Measurements from ENCODE around the gene ZMAT5.

Gene ZMAT5

DNA sequence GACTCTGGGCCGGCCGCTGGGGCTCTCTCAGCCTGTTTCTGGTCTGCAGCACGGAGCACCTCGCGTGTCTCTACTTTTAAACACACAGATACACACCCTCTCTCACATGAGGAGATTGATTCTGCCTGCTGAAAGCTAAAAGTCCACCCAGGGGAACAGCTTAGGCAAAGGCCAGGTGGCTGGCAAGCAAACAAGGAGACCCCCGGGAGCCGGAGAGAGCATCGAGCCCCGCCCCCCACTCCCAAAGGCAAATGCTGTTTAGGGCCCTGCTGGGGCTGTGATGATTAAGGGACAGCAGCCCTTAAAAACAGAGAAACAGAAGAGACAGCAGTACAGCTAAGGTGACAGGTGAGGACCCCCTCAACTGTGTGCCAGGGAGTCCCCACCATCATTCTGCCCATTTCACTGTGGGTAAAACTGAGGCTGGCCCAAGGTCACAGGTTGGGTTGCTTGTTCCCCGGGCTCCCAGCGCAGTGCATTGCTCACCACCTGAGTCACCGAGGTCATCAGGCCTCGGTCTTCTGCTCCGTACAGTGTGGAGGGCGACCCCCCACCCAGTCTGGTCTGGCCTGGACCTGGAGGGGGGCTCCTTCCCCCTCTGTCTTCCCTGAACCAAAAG is 40.2 kb downstream of the ZMAT5 start:
- peak; percentile 81 for DNase-seq

DNA sequence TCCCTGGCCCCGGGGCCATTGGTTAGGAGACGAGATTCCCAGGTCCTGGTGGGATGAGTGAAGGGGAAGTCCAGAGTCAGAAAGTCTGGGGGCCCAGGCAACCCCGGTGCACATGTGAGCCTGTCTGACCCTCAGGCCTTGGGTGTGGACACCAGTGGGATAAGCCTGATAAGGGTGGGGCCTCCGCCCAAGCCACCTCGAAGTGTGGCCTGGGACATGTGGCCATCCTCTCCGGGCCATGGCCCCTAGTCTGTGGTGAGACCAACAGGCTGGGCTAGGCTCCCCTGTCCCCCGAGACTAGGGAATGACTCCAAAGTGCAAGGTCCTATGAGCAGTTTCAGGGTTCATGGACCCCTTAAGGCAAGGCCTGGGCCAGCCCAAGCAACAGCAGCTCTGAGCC is 40.7 kb downstream of the ZMAT5 start:
- no peak for DNase-seq

DNA sequence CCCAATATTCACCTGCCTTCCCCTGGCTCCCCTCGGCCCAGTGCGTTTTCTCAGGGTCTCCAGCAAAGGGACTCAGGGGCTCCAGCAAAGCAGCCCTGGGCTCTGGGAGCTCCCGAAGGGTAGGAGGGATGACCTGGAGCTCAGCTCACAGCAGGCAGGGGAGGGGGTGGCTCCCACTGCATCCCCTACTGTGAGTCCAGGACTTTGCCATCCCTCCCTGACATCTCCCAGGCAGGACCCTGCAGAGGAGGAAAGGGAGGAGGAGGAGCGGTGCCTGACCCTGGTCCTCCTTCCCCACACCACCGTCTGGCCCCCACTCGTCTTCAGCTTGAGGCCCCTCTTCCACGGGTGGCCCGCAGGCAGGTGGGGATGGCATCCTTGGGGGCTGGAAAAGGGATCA is 42.0 kb downstream of the ZMAT5 start:
- DNase-seq: no peak

DNA sequence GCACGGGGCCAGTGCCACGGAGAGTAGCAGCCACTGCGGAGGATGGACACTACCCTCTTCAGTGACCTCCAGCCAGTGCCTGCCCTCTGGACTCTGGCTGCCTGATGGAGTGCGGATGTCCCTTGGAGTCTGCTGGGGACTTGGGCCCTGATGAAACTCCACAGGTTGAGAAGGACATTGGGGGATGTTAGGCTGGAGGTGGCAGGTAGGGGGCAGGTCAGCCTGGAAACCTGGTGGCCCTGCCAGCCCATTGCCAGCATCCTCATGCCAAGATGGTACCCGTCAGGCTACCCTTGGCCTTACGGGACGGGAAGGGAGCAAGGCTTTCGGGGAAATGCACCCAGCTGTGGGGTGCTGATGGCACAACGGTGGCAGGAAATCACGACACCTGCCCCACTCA is 43.0 kb downstream of the ZMAT5 start:
- DNase-seq: no peak

DNA sequence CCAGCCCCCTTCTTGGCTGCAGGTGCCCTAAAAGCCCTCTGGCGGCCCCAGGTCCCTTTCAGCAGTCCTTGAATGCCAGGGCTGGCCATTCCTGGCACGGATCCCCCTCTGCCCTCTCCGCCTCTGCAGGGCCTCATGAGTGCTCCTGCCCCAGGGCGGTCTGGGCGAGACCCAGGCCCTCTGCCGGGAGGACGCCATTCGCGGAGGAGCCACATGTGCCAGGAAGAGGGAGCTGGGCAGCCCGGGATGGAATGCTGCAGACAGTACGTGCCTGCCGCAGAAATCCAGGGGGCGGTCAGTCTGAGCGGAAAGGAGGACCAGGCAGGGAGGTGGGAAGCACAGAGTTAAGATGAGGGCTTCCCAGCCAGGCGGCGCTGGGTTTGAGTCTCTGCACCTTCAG is 44.2 kb downstream of the ZMAT5 start:
- no peak for DNase-seq

DNA sequence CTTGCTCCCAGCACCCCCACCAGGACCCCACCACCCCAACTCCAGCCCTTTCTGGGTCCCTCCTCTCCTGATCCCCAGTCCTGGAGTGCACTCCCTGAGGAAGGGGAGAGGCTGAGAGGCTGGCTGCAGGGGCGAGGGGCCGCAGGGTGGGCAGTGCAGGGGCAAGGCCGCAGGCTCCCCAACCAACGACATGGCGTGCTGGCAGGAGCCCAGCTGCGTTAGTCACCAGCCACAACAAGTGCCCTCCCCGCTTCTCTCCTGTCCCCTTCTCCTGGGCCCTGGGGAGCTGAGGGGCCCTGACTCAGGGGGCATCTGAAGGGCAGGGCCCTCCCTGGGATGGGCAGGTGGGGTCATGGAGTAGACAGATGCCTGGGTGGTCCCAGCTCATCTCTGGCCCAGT is 44.7 kb downstream of the ZMAT5 start:
- no peak for DNase-seq

DNA sequence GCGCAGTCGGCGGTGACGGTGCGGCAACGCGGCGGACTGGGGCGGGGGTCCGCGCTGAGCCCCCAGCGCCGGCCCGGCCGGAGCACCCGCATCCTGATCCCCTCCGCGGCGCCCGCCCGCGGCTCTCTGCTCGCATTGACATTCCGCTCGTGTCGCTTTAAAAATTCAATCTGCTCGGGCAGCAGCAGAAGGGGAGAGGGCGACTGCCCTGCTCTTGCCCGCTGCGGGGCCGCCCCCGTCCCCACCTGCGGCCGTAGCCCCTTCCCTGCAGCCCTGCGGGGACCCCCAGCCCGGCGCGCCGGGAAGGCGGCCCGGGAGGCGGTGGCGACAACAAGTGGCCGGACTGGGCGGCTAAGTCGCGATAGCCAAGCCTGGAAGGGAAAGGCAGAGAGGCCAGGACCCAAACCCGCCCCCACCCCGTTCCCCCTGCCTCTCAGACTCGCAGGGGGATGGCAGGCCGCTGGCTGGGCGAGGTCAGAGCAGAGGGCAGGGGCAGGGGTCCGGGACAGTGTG is 45.9 kb downstream of the ZMAT5 start:
- DNase-seq: no peak

DNA sequence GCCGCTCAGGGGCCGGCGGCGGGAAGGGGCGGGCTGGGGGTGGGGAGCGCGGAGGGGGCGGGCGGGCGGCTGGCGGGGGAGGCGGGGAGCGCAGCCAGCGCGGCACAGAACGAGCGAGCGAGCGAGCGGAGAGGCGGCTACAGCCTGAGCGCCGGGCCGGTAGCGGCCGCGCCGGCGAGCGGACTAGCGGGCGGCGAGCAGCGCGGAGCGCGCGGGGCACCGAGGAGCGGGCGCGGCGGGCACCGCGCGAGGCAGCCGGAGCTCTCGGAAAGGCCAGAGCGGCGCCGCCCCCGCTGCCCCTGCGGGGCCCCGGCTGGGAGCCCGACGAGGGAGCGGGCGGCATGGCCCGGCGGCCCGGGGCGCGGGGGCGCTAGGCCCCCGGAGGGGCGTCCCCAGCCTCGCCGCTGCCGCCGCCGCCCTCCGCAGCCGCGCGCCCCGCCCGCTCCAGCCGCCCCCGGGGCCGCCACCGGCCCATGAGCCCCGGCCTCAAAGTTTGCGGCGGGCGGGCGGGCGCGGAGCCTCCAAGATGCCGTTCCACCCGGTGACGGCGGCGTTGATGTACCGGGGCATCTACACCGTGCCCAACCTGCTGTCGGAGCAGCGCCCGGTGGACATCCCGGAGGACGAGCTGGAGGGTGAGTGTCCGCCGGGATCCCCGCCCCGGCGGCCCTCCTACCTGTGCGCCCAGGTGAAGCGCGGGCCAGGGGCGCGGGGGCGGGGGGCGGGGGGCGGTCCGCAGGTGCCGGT is 46.7 kb downstream of the ZMAT5 start, which contains the start of gene CABP7:
Gene CABP7 (plus strand): TSS at position 105 of the 747 bp plus-strand sequence. CDS start 422 bp downstream, at position 527.
- no peak for DNase-seq

DNA sequence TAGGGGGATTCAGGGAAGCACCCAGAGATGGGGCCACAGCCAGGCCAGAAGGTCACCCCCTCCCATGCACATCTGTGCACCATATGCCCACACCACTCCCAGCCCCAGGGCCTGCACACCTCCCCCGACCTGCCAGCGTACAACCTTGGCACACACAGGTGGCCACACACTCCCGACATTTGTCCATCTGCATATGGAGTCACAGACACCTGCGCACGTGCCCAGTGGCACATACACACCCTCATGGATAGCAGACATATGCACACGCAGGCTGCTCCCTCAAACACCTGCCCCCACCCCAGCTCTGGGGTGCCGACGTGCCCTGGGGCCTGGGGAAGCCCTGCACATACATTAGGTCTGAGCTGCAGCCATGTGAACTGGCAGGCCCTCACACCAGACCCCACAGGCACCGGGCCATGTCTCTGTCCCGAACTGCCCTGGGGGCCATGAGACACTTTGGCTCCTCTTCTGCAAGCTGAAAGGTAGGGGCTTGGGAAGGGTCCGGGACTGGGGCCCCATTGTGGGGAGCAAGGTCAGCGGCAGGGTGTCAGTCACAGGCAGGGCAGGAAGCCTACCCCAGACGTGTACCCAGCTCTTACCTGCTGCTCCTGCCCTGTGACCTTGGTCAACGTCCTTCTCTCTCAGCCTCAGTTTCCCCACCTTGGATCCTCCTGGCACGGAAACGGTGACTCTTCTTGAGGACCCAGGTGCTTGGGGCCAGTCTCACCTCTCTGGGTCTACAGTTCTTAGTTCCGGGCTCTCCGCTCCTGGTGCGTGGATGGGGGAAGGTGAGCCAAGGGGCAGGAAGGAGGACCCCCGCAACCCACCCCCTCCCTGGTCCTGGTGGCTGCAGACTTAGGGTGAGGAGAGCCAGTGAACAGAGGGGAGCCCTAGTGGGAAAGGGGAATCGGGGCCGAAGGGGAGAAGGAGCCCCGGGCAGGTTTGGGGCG is 47.6 kb downstream of the ZMAT5 start:
- DNase-seq: no peak

DNA sequence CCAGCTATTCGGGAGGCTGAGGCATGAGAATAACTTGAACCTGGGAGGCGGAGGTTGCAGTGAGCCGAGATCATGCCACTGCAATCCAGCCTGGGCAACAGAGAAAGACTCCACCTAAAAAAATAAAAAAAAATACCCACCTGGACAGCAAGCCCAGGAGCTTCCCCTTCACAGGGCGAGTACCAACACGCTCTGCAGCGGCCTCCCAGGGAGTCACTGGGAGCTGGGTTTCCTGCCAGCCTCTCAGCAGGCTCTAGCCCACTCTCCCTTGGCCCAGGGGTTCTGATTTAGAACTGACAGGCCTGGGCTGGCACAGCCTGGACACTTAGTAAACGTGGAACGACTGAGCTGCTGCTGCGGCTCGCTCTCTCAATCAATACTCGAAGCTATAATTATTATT is 49.0 kb downstream of the ZMAT5 start:
- DNase-seq: no peak

DNA sequence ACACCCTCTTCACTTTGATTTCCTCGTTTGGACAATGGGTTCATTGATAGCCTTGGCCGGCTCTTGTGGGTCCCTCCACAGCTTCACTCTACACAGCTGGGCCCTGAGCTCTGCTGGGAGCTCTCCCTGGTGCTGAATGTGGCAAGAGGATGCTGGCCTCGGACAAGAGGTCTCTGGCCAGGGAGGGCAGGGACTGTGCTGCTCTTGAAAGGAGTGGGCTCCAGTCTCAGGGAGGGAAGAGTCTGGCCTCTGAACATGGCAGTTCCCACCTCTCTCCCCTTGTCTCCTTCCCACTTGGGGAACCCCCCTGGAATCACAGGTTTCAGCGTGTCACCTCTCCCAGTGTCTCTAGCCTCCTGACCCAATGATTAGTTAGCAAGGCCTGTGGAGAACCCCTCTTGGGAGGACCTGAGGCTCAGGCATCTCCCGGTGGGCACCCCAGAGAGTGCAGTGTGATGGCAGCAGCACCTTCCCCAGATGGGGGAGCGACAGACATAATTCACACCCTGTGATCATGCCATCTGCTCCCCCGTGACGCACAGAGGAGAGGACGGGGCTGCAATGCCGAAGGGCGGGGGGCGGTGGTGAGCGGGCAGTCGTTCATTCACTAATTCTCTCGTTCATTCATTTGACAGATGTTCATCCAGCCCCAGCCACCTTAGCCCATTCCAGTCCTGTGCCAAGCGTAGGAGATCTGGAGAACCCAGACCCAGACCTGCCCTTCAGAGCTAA is 49.8 kb downstream of the ZMAT5 start:
- DNase-seq: no peak

DNA sequence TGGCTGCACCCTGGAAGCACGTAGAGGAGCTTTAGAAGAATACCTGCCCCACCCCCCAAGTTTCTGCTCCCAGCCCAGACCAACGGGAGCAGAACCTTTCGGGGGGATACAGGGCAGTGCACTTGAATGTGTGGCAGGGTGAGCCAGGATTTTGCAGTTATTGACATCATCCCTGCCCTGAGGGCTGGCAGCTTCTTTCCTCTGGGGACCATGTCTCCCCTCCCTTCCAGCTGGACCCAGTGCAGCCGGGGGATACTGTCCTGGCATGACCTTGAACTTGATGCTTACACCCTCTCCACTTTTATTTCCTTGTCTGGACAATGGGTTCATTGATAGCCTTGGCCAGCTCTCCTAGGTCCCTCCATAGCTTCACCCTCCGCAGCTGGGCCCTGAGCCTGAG is 51.1 kb downstream of the ZMAT5 start:
- no peak for DNase-seq

DNA sequence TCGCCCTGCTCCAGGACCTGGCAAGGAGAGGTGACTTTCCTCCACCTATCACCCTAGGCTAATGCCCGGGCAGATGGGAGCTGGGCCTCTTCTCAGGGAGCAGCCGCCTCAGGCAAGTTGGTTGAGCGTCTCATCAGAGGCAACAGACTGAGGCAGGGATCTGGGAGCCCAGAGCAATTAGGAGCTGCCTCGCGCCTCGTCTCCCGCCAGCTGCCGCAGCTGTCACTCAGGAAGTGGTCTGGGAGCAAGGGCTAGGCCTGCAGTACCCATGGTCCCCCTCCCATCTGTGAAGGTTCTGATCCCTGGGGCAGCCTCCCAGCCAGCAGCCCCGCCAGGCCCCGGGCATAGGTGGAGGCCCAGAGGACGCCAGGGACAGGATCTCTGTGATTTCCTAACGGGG is 51.6 kb downstream of the ZMAT5 start:
- no peak for DNase-seq

DNA sequence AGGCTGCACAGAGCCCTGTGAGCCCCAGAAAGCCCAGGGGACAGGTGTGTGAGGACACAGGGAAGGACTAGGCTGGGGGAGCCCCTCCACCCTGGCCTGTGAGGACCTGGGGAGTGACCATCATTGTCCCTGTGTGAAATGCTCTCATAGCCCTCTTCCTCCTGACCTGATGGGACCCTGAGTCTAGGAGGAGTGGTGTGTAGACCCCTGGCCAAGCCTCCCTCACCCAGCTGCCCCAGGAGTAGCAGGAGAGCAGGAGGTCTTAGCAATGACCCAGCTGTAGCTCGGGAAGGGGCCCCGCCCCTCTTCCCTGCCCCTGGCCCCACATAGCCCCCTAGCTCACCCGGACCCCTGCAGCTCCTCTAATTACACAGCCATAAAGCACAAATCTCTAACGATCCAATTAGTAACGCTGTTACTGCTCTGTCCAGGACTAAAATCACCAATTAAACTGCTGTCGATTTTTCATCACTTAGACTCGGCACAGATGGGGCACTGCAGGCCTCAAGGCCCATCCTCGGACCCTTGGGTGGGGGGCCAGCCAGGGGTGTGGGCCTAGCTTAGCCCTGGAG is 53.6 kb downstream of the ZMAT5 start:
- DNase-seq: no peak

DNA sequence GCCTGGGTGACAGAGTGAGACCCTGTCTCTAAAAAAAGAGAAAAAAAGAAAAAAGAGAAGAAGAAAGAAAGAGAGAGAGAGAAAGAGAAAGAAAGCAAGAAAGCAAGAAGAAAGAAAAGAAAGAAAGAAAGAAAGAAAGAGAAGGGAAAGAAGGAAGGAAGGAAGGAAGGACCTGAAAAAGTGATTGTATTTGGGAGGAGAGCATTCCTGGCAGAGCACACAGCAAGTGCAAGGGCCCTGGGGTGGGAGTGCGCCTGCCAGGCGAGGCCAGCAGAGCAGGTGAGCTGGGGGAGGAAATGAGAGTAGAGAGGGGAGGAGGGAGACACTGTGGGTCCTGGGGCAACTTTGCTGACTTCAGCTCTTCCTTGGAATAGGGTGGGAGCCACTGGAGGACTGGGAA is 54.7 kb downstream of the ZMAT5 start:
- DNase-seq: no peak

DNA sequence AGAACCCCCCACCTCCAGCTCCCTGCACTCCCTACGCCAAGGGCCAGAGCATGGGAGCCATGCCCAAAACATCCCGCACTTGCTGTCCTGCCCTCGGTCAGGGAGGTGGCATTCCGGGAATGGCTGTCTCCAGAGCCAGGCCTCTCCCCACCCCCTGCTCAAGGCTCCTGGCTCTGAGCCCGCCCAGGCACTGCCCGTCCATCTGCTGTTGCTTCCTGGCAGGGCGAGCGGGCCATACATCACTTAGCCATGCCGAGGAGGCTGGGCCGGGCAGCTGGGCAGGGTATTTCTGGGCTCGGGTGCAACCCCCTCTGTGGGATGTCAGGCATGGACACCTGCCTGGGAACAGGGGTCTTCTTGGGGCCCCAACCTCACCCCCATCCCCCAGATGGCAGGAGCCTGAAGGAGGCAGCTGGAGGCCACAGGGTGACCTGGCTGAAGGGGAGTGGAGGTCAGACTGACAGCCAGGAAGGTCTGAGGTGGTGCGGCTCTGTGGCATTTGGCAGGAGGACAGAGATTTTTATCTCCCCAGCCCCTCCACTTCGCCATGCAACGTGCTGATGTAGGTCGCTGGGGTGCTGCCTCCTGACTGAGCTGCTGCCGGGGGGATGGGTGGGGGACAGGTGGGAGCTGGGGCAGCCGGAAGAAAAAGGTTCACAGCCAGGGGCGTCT is 55.7 kb downstream of the ZMAT5 start:
- DNase-seq: no peak

DNA sequence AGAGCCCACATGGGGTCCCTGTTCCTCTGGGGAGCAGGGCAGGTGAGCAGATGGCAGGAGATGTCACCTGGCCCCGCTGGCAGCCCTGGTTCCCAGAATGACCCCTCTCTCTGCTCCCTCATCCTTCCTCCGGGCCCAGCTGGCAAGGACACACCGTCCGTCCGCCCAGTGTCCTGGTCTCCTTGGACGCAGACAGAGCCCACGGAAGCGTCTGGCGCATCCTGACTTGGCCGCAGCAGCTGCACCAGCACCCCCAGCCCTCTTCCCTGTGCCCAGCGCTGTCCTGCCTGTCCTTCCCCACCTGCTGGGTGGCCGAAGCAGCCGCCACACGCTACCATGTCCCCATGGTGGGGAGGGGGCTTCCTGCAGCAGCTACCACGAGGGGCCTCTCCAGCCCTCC is 56.6 kb downstream of the ZMAT5 start:
- no peak for DNase-seq

DNA sequence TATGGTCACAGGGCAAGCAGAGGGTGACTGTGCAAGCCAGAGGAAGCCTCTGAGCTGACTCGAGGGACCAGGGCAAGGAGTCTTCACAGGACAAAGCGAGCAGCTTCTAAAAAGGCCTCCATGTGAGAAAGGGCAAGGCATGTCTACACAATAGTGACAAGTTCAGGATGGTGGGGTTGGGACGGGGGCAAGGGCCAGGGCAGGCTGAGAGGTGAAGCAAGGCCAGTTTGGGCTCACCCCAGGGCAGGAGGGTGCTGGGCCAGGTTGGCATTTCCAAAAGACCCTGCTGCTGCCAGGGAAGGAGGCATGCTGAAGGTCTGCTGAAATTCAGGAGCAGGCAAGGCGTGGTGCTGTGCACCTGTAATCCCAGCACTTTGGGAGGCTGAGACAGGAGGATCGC is 59.3 kb downstream of the ZMAT5 start:
- no peak for DNase-seq

DNA sequence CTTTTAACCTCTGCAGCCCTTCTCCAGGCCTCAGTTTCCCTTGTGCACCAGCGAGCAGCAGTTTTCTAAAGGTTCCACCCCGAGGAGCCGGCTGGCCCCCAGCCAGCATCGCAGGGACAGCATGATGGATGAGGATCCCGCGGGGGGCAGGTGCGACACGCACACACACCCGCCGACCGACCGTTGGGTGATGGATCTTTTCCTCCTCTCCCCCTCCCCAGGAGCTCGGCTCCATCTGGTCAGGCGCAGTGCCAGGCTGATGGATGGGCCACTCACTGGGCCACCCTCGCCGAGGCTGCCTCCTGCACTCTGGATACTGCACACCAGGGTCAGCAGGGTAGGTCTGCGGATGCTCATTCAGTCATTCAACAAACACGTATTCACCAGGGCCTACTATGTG is 59.8 kb downstream of the ZMAT5 start:
- peak; percentile 51 for DNase-seq

DNA sequence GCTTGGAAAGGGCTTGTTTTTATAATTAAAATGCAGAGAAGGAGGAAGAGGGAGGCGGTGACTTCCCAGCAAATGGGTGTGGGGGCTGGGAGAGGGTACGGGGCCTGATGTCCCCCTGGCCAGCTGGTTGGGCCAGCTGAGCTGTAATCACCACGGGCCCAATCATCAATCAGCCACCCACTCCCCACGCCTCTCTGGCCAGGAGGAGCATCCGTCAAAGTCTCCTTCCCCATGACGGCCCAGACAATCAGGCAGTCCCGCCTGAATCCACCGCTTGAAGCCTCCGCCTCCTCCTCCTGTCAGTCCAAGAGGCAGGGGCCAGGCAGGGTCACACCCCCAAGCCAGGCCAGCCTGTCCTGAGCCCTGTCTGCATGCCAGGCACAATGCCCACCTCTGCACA is 60.3 kb downstream of the ZMAT5 start:
- DNase-seq: peak; percentile 23

DNA sequence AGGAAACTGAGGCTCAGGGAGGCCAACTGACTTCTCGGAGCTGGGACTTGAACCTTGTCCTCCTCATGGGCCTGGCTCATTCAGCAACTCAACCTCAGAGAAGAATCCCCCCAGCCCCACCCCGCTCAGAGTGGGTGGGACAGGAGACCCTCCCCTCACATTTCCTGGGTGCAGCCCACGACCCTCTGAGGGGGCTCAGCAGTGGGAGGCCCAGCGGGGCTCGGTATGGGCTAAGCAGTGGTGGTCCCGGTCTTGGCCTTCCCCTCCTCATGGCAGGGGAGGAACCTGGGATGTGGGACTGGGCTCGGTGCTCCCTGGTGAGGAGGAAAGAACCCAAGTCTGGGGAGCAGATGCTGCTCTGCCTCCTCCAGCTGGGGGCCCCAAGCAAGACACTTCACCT is 61.2 kb downstream of the ZMAT5 start:
- no peak for DNase-seq
